HepG2 (cell line): ENCODE measurements around the gene NAA25. TPM values are rescaled to one million over a fixed set of nuclear protein-coding genes. Genes with fewer than 3 reads are reported as not detected.

Source experiments
- ATAC-seq: fragments of 200-7000 bp; cut with Tn5 transposase; 3 replicates; pipeline ENCODE4 v1.9.1; 2020; ENCODE audit warnings: mild to moderate bottlenecking, moderate library complexity
- BruUV-seq: library from RNA; stranded (reverse); fragments of 400-500 nt; replicated peaks from 2 replicates; lab custom pipeline; 2021; lab: Mats Ljungman, UMichigan
- CTCF ChIA-PET: fragments of 300-600 bp; formaldehyde crosslinking; extraction: SDS; loops from one replicate; lab custom pipeline; 2021; ENCODE audit warnings: low total read pairs, inconsistent platforms, low intra/inter-chr PET ratio; lab: Yijun Ruan, JAX
- POLR2A ChIA-PET: fragments of 350-600 bp; sonication (Branson Sonifier 250); formaldehyde crosslinking; loops from one replicate; lab custom pipeline; 2020; ENCODE audit warnings: antibody characterized with exemption, inconsistent platforms; lab: Yijun Ruan, JAX
- DNase-seq: peaks from one replicate; pipeline ENCODE4 v3.0.0-alpha.2; 2015; ENCODE audit warnings: low spot score
- FAIRE-seq: peaks from 3 replicates; lab custom pipeline; 2011; peaks lifted over from hg19 to GRCh38; lab: Jason Lieb, UNC
- H2AFZ ChIP-seq: one replicate; pipeline ENCODE4 v1.6.1; 2011; ENCODE audit warnings: low read length, inconsistent platforms
- H3K27ac ChIP-seq: fragments of 300-600 bp; 3 replicates; pipeline ENCODE4 v1.8.0; 2011; ENCODE audit warnings: mixed run types, mild to moderate bottlenecking, mixed read lengths, low read length, inconsistent platforms; ENCODE audit not compliant: insufficient read depth; ENCODE audit errors: extremely low read length
- H3K27me3 ChIP-seq, 2 experiments: fragments of 200-600 bp in 1 of 2; 2 replicates in 1 of 2; 3 replicates in 1 of 2; pipeline versions ENCODE4 v1.6.0 to v1.8.0; 2011; ENCODE audit warnings: low read length in 2 of 2, mild to moderate bottlenecking in 2 of 2, moderate library complexity in 2 of 2, inconsistent platforms in 1 of 2; ENCODE audit not compliant: insufficient read depth in 2 of 2, control insufficient read depth in 1 of 2
- H3K36me3 ChIP-seq, 2 experiments: fragments of 200-600 bp in 1 of 2; replicated peaks in 1 of 2; 2 replicates in 1 of 2; 3 replicates in 1 of 2; pipeline versions ENCODE4 v1.5.1 to v1.8.0; 2011; ENCODE audit warnings: low read length in 2 of 2, inconsistent platforms in 1 of 2; ENCODE audit not compliant: insufficient read depth in 2 of 2, control insufficient read depth in 1 of 2
- H3K4me1 ChIP-seq: 2 replicates; pipeline ENCODE4 v1.5.1; 2012; ENCODE audit warnings: low read length, inconsistent platforms; ENCODE audit not compliant: insufficient read depth
- H3K4me2 ChIP-seq: 2 replicates; pipeline ENCODE4 v1.6.0; 2011; ENCODE audit warnings: low read depth, low read length, inconsistent platforms
- H3K4me3 ChIP-seq, 3 experiments: fragments of 200-600 bp in 1 of 3; sonication (generic), shearing (Covaris generic) in 1 of 3; replicated peaks in 1 of 3; 2 replicates each; pipeline ENCODE4 v1.5.1; 2011 to 2016; ENCODE audit warnings: low read length in 3 of 3, inconsistent platforms in 2 of 3, low read depth in 2 of 3, mild to moderate bottlenecking in 2 of 3, control low read depth in 1 of 3, mixed read lengths in 1 of 3; ENCODE audit not compliant: insufficient read depth in 1 of 3
- H3K79me2 ChIP-seq: one replicate; pipeline ENCODE4 v1.6.1; 2011; ENCODE audit warnings: low read length, inconsistent platforms; ENCODE audit not compliant: insufficient read depth
- H3K9ac ChIP-seq: 2 replicates; pipeline ENCODE4 v1.6.0; 2011; ENCODE audit warnings: mild to moderate bottlenecking, low read depth, low read length, inconsistent platforms; ENCODE audit not compliant: insufficient read depth
- H3K9me3 ChIP-seq: 2 replicates; pipeline ENCODE4 v1.5.1; 2012; ENCODE audit warnings: mild to moderate bottlenecking, low read length
- H4K20me1 ChIP-seq: 2 replicates; pipeline ENCODE4 v1.6.0; 2011; ENCODE audit warnings: inconsistent platforms, mild to moderate bottlenecking, low read length, moderate library complexity; ENCODE audit not compliant: insufficient read depth
- ARHGAP35 ChIP-seq: sonication (generic); formaldehyde crosslinking; IDR thresholded peaks from 2 replicates; pipeline ENCODE4 v1.9.0; 2022; ENCODE audit warnings: mild to moderate bottlenecking, inconsistent platforms, moderate library complexity, missing genetic modification reagents, borderline replicate concordance
- ELF4 ChIP-seq: sonication (generic); formaldehyde crosslinking; IDR thresholded peaks from 2 replicates; pipeline ENCODE4 v1.5.0; 2020; ENCODE audit warnings: missing genetic modification reagents, mild to moderate bottlenecking, moderate library complexity, borderline replicate concordance
- ETV6 ChIP-seq: sonication (generic); formaldehyde crosslinking; conservative IDR thresholded peaks from 2 replicates; pipeline ENCODE4 v1.4.0; 2020; ENCODE audit warnings: missing genetic modification reagents
- MED13 ChIP-seq: sonication (generic); formaldehyde crosslinking; IDR thresholded peaks from 2 replicates; pipeline ENCODE4 v1.5.0; 2020; ENCODE audit warnings: missing genetic modification reagents
- NR2F2 ChIP-seq: IDR thresholded peaks from 2 replicates; pipeline ENCODE4 v1.6.1; 2012; ENCODE audit warnings: low read depth, inconsistent platforms, borderline replicate concordance
- REPIN1 ChIP-seq: sonication (generic); formaldehyde crosslinking; IDR thresholded peaks from 2 replicates; pipeline ENCODE4 v1.8.0; 2022; ENCODE audit warnings: missing genetic modification reagents, low read depth, mild to moderate bottlenecking, borderline replicate concordance
- TOPORS ChIP-seq: sonication (generic); formaldehyde crosslinking; IDR thresholded peaks from 2 replicates; pipeline ENCODE4 v1.8.0; 2023; ENCODE audit warnings: mild to moderate bottlenecking, missing genetic modification reagents
- ZBTB7B ChIP-seq: sonication (generic); formaldehyde crosslinking; IDR thresholded peaks from 2 replicates; pipeline ENCODE4 v1.4.0; 2020; ENCODE audit warnings: missing genetic modification reagents
- ZC3H13 ChIP-seq: sonication (generic); formaldehyde crosslinking; IDR thresholded peaks from 2 replicates; pipeline ENCODE4 v1.8.1; 2023; ENCODE audit warnings: mild to moderate bottlenecking, missing genetic modification reagents, moderate library complexity
- ZNF138 ChIP-seq: sonication (generic); formaldehyde crosslinking; IDR thresholded peaks from 2 replicates; pipeline ENCODE4 v1.5.0; 2020; ENCODE audit warnings: mild to moderate bottlenecking, low read depth, missing genetic modification reagents
- ZNF432 ChIP-seq: sonication (generic); formaldehyde crosslinking; IDR thresholded peaks from 2 replicates; pipeline ENCODE4 v1.5.0; 2020; ENCODE audit warnings: missing genetic modification reagents, mild to moderate bottlenecking, borderline replicate concordance
- ZNF737 ChIP-seq: sonication (generic); formaldehyde crosslinking; IDR thresholded peaks from 2 replicates; pipeline ENCODE4 v1.5.0; 2020; ENCODE audit warnings: missing genetic modification reagents, mild to moderate bottlenecking, borderline replicate concordance
- ZNF775 ChIP-seq: sonication (generic); formaldehyde crosslinking; IDR thresholded peaks from 2 replicates; pipeline ENCODE4 v1.4.0; 2020; ENCODE audit warnings: missing genetic modification reagents, mild to moderate bottlenecking, moderate library complexity, borderline replicate concordance
- in situ Hi-C: cut with HindIII; loops from 2 replicates; pipeline ENCODE4 v1.10.0; 2017; ENCODE audit warnings: low pct_unique_long_range_greater_than_20kb; ENCODE audit not compliant: extremely low pct_ligation_motif_present
- intact Hi-C: fragments of 100-400 bp; cut with micrococcal nuclease; formaldehyde crosslinking; loops from one replicate; pipeline ENCODE4 v1.10.0; 2022; ENCODE audit not compliant: unreplicated experiment
- polyA plus RNA-seq, 8 experiments: library from polyadenylated mRNA; depleted of rRNA in 3 of 8; stranded (reverse) in 7 of 8; unstranded in 1 of 8; fragments of >200 nt; fragmentation: Illumina TruSeq in 4 of 8; extraction: Trizol in 4 of 8; gene quantifications; 2 replicates each; pipeline versions ENCODE4 v1.2.1 to v1.2.3, GENCODE V29; 2011 to 2016; ENCODE audit warnings: low read depth in 4 of 8, missing spikeins in 1 of 8, mixed read lengths in 1 of 8; ENCODE audit not compliant: insufficient read depth in 1 of 8
- total RNA-seq, 5 experiments: library from RNA; depleted of rRNA; stranded (reverse); fragments of >200 nt; fragmentation: Illumina TruSeq; extraction: Trizol; gene quantifications; 2 replicates each; pipeline ENCODE4 v1.2.3, GENCODE V29; 2016; ENCODE audit warnings: low read depth in 1 of 5
- TF ChIP-seq, protein P1 (sequence below): sonication (generic); formaldehyde crosslinking; IDR thresholded peaks from 2 replicates; pipeline ENCODE4 v1.4.0; 2020; ENCODE audit warnings: missing genetic modification reagents, low read depth, mild to moderate bottlenecking, borderline replicate concordance
- TF ChIP-seq, protein P2 (sequence below): sonication (generic); formaldehyde crosslinking; IDR thresholded peaks from 2 replicates; pipeline ENCODE4 v1.8.0; 2022; ENCODE audit warnings: missing genetic modification reagents, mild to moderate bottlenecking, inconsistent platforms, borderline replicate concordance
- TF ChIP-seq, protein P3 (sequence below): sonication (generic); formaldehyde crosslinking; IDR thresholded peaks from 2 replicates; pipeline ENCODE4 v1.5.0; 2020; ENCODE audit warnings: mild to moderate bottlenecking, missing genetic modification reagents, moderate library complexity
- TF ChIP-seq, protein P4 (sequence below): sonication (generic); formaldehyde crosslinking; conservative IDR thresholded peaks from 2 replicates; pipeline ENCODE4 v1.8.0; 2022; ENCODE audit warnings: low read depth, missing genetic modification reagents

The NAA25 gene
- total and polyA plus RNA-seq, 2 of the 13 experiments (the other 11 are each of a cell fraction or from before 2014, with no cell fraction given): 11.4 to 32.0 TPM

DNA sequence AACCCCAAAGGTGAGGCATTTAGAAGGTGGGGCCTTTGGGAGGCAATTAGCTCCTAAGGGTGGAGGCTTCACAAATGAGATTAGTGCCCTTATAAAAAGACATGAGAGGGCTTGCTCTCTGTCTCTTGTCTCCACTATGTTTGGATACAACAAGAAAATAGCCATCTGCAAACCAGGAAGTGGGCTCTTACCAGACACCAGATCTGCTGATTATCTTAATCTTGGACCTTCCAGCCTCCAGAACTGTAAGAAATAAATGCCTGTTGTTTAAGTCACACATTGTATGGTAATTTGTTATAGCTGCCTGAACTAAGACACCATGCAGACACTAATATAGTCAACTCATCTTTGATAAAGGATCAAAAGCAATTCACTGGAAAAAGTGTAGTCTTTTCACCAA is 130.0 kb downstream of the NAA25 start (continued):
- TF ChIP-seq ELF4 (CRISPR knock-in tag): no peak
- no peak for TF ChIP-seq ZNF775
- TF ChIP-seq, all 625 proteins: peak for 0

DNA sequence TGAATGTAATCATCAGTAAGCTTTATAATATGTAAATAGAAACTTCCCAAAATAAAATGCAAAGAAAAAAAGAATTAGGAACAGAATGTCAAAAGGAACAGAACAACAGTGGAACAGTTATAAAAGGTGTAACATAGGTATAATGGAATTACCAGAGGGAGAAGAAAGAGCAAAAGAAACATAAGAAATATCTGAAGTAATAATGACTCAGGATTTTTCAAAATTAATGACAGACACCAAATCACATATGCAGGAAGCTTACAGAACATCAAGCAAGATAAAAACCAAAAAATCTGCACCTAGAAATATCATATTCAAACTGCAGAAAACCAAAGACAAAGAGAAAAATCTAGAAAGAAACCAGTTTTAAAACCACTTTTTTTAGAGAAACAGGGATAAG is 131.7 kb downstream of the NAA25 start:
- H3K4me2 ChIP-seq: no peak overlapping the region
- no peak overlapping the region for H3K4me3 ChIP-seq
- peaks cover 10% of the 10 kb centered on the region for H3K4me1 ChIP-seq
- H3K27ac ChIP-seq: no peak overlapping the region
- H3K9ac ChIP-seq: no peak overlapping the region
- BruUV-seq: no TSS peak
- H3K9me3 ChIP-seq: no peaks in the 10 kb centered on the region
- CTCF ChIA-PET: no interaction called here
- no peaks in the 10 kb centered on the region for H4K20me1 ChIP-seq
- DNase-seq: no peak
- FAIRE-seq: no peak
- POLR2A ChIA-PET: no interaction called here
- no peak overlapping the region for H2AFZ ChIP-seq
- H3K27me3 ChIP-seq: no peaks in the 10 kb centered on the region
- H3K36me3 ChIP-seq: no peaks in the 10 kb centered on the region
- H3K79me2 ChIP-seq: no peaks in the 10 kb centered on the region
- in situ Hi-C loops (no loop called here), intact Hi-C loops (no loop called here)
- no peak for ATAC-seq
- TF ChIP-seq, protein P1, sequence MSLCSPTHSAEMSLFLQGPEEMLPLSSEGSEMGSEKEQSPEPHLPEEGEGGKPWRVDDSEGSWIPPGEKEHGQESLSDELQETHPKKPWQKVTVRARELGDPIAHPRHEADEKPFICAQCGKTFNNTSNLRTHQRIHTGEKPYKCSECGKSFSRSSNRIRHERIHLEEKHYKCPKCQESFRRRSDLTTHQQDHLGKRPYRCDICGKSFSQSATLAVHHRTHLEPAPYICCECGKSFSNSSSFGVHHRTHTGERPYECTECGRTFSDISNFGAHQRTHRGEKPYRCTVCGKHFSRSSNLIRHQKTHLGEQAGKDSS (CRISPR knock-in tag): no peak
- TF ChIP-seq NR2F2: no peak
- no peak for TF ChIP-seq ZC3H13 (CRISPR knock-in tag)
- no peak for TF ChIP-seq ZNF432 (CRISPR knock-in tag)
- TF ChIP-seq, protein P2, sequence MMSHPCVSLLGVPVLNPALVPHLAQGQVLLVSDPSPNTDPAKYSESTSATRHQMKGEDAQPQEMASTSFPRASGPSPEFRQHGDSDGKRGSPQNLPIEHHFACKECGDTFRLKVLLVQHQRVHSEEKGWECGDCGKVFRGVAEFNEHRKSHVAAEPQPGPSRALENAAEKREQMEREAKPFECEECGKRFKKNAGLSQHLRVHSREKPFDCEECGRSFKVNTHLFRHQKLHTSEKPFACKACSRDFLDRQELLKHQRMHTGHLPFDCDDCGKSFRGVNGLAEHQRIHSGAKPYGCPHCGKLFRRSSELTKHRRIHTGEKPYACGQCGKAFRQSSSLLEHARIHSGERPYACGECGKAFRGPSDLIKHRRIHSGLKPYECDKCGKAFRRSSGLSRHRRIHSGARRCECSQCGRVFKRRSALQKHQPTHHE: no peak
- TF ChIP-seq, protein P3, sequence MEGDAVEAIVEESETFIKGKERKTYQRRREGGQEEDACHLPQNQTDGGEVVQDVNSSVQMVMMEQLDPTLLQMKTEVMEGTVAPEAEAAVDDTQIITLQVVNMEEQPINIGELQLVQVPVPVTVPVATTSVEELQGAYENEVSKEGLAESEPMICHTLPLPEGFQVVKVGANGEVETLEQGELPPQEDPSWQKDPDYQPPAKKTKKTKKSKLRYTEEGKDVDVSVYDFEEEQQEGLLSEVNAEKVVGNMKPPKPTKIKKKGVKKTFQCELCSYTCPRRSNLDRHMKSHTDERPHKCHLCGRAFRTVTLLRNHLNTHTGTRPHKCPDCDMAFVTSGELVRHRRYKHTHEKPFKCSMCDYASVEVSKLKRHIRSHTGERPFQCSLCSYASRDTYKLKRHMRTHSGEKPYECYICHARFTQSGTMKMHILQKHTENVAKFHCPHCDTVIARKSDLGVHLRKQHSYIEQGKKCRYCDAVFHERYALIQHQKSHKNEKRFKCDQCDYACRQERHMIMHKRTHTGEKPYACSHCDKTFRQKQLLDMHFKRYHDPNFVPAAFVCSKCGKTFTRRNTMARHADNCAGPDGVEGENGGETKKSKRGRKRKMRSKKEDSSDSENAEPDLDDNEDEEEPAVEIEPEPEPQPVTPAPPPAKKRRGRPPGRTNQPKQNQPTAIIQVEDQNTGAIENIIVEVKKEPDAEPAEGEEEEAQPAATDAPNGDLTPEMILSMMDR (CRISPR knock-in tag): no peak
- TF ChIP-seq ZBTB7B (CRISPR knock-in tag): no peak
- TF ChIP-seq ETV6 (CRISPR knock-in tag): no peak
- TF ChIP-seq ARHGAP35 (CRISPR knock-in tag): no peak
- TF ChIP-seq MED13 (CRISPR knock-in tag): no peak
- TF ChIP-seq, protein P4, sequence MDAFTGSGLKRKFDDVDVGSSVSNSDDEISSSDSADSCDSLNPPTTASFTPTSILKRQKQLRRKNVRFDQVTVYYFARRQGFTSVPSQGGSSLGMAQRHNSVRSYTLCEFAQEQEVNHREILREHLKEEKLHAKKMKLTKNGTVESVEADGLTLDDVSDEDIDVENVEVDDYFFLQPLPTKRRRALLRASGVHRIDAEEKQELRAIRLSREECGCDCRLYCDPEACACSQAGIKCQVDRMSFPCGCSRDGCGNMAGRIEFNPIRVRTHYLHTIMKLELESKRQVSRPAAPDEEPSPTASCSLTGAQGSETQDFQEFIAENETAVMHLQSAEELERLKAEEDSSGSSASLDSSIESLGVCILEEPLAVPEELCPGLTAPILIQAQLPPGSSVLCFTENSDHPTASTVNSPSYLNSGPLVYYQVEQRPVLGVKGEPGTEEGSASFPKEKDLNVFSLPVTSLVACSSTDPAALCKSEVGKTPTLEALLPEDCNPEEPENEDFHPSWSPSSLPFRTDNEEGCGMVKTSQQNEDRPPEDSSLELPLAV (CRISPR knock-in tag): no peak
- no peak for TF ChIP-seq ZNF737
- TF ChIP-seq TOPORS (CRISPR knock-in tag): no peak
- no peak for TF ChIP-seq REPIN1 (CRISPR knock-in tag)
- TF ChIP-seq ZNF138 (CRISPR knock-in tag): no peak
